ENCODE results near the gene SMG1.

The SMG1 gene

DNA sequence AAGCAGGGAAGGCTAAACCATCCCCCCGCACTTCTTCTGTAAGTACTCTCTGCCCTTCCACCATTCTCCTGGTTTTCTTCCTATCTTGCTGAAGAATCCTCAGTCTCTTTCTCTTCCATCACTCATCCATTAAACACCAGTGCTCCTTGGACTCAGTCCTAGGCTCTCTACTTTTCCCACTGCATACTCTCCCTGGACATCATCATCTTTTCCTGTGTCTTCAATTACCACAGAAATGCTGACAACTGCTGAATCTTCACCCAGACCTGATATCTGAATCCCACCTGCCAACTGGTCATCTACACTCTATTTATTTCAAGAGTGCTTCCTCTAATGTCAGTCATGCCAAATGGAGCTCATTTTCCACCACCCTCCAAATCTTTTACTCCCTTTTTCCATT is 71.0 kb downstream of the SMG1 start:
- no peak for DNase-seq (ENCODE audit: low read depth in 2 of 3, low spot score in 1 of 3)

DNA sequence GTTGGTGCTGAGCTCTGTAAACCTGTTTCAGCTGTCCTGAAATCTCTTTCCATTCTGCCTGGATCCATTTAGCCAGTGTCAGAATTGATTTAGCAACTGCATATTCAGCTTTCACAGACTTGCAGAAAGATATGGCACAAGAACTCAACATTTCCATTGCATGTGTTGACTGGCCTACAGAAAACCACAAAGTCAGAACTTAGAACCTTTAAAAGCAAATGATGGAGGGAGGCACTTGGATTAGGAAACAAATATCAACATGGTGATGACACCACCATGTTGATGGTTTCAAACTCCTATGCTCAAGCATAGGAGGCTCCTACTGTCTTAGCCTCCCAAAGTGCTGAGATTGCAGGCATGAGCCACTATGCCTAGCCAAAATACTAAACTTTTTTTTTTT is 72.5 kb downstream of the SMG1 start:
- DNase-seq (ENCODE audit: low read depth in 2 of 3, low spot score in 1 of 3): no peak

DNA sequence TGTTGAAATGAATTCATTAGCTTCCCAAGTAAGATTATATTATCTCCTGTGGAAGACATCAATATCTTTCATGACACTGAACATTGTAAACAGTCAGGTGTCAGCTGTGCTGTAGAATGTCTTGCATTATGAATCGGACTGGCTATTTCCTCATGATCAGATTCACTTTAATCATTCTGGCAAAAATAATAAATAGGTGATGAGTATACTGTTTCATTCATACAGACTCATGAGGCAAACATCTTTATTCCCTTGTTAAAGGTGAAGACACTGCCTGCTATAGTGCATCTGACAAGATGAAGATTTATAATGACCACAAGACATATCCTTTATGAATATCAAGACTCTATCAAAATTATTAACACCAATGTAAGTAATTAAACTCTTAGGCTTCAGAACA is 73.6 kb downstream of the SMG1 start:
- no peak for DNase-seq (ENCODE audit: low read depth in 2 of 3, low spot score in 1 of 3)

DNA sequence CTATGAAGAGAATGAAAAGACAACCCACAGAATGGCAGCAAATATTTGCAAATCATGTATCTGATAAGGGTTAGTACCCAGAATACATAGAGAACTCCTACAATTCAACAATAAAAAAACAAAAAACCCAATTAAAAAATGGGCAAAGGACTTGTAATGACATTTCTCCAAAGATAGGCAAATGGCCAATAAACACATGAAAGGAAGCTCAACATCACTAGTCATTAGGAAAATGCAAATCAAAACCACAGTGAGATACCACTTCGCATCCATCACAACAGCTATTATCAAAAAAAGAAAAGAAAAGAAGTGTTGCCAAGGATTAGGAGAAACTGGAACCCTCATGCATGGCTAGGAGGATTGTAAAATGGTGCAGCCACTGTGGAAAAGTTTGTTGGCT is 79.8 kb downstream of the SMG1 start:
- DNase-seq (ENCODE audit: low read depth in 2 of 3, low spot score in 1 of 3): no peak

DNA sequence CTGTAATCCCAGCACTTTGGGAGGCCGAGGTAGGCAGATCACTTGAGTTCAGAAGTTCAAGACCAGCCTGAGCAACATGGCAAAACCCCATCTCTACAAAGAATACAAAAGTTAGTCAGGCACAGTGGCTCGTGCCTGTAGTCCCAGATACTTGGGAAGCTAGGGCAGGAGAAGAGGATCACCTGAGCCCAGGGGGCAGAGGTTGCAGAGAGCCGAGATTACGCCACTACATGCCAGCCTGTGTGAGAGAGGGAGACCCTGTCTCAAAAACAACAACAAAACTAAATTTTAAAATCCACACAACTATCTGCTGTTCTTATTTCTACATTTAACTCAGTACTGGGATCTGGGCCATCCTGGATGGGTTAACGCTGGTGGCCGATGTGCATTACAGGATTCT is 83.6 kb downstream of the SMG1 start:
- no peak for DNase-seq (ENCODE audit: low read depth in 2 of 3, low spot score in 1 of 3)

DNA sequence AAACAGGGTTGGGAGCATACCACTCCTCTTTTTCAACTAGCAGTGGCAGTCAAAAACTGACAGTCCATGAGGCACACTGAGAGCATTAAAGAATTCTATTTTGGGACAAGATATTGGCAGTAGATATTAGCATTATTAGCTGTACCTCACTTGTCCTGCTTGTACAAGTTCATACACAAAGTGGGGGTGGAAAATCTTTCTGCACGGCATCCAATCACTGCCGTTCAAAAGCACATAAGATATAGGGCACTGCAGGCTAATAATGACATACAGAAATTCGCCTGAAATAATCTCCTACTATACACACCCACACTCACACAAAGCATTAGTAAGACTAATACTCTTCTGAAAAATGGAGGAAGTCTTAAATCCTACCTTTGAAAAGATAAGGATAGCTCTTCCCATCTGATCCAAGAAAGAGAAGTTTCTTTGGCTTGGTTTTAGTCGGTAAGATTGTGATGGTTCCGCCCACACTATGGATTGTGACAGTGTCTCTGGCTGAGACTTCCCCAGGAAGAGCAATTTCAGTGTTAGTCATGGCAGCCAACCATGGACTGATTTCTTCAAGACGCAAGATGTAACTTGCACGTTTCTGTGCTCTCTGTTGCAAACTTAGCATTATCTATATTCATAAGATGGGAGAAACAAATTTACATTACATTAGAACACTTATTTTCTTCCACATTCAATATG is 84.2 kb downstream of the SMG1 start:
- no peak for DNase-seq (ENCODE audit: low read depth in 2 of 3, low spot score in 1 of 3)

DNA sequence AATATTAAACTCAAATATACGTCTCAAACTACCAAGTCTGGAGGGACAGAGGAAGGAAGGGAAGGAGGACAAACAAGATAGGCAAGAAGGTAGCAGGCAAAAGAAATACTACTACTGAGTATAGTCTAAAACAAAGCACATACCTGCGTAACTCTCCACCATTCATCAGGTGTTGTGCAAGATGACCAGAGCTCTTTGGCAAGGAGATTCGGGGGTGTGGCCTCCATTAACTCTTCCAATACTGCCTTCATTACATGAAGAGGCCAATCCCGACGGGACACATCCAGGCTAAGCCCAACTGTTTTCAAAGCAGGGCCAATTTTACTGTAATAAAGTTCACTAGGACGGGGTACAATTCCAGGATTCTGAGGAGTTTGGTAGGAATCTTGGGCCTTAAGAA is 86.7 kb downstream of the SMG1 start:
- no peak for DNase-seq (ENCODE audit: low read depth in 2 of 3, low spot score in 1 of 3)

DNA sequence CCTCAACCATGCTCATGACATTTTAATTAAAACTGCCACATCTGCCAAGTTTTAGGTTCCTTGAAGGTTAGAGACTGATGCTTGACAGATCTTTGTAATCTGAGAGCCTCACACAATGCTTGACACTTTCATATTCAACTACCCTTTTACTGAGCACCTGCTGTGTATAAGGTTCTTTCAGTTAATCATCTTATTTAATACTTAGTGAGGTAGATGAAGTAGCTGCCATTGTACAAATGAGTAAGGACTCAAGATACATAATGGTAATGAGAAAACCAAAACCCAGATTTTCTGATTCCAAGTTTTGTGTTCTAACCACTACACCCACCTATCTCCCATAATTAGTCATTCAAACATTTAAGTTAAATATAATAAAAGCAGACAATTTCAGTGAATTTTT is 89.5 kb downstream of the SMG1 start:
- no peak for DNase-seq (ENCODE audit: low read depth in 2 of 3, low spot score in 1 of 3)

DNA sequence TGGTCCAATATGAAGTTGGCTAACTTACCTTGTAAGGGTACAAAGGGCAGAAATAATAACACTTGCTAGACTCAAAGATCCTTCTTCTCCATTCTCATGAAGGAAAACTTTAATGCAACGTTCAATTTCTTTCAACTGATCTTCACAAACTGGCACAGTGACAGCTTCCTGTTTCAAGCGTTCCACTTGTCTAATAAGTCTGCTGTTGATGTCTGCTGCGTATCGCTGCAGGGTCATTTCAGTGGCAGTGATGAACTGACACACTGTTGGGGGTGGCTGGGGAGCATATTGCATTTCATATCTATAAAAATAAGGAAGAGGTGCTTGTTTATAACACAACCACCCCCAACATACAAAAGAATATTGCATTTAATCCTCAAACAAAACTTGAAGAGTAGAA is 91.3 kb downstream of the SMG1 start:
- DNase-seq (ENCODE audit: low read depth in 2 of 3, low spot score in 1 of 3): no peak

DNA sequence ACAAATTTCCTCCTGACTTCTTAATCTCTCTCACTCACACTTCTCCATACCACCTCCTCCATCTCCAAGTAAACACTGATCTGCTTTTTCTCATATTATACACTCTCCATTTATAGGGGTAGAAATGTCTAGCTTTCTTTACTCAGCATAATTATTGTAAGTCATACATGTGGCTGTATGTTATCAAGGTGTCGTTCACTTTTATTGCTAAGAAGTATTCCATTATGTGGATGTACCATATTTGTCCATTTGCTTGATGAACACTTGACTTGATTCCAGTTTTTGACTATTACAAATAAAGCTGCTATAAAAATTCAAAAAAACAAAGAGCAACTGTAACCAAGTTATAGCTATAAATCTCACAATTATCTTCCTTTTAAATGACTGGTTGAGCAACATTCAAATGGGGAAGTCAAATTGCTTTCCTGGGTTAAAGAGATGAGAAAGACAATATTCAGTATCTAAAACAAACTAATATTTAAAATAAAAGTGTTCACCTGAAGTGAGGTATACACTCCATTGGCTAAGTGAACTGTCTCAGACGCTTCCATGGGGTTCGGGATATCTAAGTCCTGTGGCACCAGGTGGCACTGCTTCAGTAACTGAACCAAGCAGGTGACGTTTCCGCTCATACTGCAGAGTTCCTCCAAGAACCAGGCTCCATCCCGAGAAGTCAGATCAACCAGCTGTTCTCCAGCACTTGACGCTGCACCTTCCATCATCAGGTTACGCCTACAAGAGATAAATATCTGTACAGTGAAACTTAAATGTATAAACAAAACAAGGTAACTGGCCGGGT is 92.3 kb downstream of the SMG1 start:
- DNase-seq (ENCODE audit: low read depth in 2 of 3, low spot score in 1 of 3): no peak

DNA sequence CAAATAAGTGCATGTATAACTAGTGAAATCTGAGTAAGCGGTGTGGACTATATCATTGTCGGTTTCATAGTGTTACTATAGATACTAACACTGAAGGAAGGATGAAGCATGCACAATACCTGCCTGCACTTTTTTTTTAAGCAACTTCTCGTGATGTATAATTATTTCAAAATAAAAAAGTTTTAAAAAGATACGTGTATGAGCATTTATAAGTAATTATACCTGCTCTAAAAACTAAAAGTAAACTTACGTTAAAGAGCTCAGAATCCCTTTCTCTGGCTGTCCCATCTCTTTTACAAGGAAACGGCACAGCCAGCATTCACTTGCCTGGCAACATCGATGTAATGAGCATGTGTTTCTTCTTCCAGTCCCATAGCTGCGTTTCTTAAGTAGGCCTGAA is 93.6 kb downstream of the SMG1 start:
- no peak for DNase-seq (ENCODE audit: low read depth in 2 of 3, low spot score in 1 of 3)

DNA sequence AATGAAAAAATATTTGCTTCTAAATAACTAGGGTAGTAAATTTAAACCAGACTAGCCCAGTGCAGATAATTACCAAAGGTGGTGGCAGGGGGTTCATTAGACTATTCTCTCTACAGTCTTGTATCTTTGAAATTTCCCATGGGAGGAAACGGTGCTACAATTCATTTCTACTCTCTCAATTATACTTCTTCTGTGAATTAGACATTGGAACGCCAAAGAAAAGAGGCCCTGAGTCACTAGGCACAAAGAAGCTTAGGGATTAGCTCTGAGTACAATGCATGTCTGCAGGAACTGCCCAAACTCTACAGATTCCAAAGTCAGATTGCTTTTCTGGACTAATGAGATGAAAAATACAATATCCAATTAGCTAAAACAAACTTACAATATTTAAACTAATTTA is 94.2 kb downstream of the SMG1 start:
- no peak for DNase-seq (ENCODE audit: low read depth in 2 of 3, low spot score in 1 of 3)

DNA sequence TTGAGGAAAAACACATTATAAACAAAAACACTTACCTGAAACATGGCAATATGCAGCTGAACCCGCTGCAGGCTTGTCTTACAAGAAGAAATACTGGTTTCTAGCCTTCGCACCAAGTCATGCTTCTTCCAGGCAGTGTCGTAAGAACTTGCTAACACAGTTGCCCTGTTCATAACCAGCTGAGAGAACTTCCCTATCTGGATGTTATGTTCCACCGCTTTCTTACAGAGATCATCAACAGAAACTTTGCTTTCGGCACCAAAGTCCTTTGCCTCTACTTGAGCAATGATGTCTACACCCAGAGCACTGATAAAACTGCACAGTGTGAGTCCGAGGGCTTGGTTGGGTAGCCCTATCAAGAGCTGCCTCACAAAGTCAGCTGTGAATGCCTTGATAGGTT is 97.0 kb downstream of the SMG1 start:
- no peak for DNase-seq (ENCODE audit: low read depth in 2 of 3, low spot score in 1 of 3)

DNA sequence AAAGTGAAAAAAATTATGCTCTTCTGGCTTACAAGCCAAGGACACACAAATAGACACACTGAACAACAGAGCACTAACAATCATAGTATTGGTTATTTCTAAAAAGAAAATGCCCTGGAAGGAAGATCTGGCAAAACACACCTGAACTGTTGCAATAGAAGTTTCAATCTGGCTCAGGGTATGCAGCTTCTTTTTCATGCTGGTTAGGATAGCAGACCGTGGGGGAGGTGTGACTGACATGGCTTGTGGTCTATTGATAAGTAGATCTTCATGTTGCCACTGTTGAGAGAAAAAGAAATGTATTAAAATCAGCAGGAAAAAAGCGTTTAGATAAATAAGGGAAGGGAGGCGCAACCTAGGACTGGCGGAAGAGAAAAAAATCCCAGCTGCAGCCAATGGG is 98.3 kb downstream of the SMG1 start:
- no peak for DNase-seq (ENCODE audit: low read depth in 2 of 3, low spot score in 1 of 3)

DNA sequence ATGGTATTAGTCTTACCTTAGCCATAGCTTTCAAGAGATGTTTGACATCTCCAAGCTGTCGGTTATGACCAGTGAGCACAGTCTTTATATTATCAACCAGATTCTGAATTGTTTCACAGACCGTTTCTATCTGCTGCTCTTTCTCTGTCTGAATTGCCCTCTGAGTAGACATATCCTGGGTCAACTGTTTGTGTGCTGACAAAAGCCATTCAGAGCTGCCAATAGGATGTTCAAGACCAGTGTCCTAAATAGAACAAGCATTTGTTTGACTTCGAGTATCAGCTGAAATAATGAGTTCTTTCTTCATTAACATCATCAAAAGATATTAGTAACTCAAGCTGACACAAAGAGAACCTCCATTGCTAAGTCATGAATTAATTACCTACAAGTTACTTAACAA is 109.9 kb downstream of the SMG1 start:
- DNase-seq (ENCODE audit: low read depth in 2 of 3, low spot score in 1 of 3): no peak

DNA sequence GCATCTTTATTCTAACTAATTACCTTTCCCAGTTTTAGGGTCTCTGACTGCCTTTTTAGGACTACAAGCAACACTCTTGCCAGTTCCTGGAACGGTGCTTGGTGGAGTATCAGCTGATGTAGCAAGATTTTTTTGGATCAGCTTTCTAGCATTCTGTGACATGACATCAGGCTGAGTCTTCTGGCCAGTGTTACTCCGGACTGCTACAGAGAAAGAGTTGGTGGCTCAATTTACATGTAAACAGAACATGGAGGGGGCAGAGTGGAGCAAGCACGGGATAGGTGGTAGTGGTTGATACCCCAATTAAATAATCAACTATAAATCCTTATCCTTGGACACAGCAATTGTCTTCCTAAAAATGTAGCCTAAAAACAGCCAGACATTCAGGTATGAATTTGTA is 114.3 kb downstream of the SMG1 start:
- DNase-seq (ENCODE audit: low read depth in 2 of 3, low spot score in 1 of 3): no peak

DNA sequence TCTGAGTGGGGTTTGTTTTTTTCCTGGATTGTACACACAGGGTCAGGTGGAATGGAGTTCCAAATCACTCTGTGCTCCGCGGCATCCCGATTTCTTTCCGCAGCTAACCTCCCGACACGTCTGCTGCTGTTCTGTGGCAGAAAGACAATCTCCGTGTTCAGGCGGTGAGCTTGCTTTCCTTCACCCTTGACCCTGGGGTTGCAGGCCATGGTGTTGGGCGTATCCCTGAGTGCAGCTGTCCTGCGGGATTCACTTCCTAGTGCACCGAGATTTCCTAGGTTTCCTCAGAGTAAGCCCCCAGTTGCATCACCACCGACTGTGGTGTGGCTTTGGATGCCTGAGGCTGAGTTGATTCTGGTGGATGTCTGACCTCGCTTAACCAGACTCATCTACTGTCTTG is 117.0 kb downstream of the SMG1 start:
- no peak for DNase-seq (ENCODE audit: low read depth in 2 of 3, low spot score in 1 of 3)

DNA sequence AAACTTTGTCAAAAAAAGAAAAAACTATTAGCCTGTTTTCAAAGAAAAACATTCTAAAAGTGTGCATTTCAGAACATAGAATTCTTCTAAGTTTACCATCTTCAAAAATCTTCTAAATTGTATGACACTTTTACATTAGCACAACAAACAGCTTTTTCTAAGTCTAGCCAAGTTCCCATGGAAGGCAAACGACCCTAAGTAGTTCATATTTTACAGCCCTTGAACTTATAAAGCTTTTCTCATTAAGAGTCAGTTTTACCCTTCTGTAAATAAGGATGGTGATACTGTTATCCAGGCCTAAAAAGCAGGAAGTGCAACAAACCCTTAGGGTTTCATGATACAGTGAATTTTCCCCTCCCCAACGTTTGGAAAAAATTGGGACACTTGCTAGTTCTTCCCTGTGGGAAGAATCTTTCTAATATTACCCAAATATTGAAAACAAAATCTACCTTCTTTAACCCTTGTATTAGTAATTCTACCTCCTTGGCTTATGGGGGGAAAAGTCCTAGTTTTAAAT is 120.9 kb downstream of the SMG1 start:
- no peak for DNase-seq (ENCODE audit: low read depth in 2 of 3, low spot score in 1 of 3)

DNA sequence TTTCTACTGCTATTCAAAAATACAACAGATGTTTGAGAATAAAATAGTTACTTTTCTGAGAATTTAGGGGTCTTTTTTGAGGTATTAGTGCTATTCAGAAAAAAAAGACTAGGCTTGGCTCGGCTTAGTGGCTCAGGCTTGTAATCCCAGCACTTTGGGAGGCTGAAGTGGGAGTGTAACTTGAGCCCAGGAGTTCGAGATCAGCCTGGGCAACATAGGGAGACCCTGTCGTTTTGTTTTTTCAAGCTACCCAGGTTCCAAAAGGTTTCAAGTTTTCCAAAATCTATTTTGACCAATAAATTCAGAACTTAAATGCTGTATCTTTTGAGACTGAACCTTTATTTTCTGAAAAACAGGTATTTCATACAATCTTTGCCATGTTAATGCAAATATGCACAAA is 121.7 kb downstream of the SMG1 start:
- DNase-seq (ENCODE audit: low read depth in 2 of 3, low spot score in 1 of 3): no peak

DNA sequence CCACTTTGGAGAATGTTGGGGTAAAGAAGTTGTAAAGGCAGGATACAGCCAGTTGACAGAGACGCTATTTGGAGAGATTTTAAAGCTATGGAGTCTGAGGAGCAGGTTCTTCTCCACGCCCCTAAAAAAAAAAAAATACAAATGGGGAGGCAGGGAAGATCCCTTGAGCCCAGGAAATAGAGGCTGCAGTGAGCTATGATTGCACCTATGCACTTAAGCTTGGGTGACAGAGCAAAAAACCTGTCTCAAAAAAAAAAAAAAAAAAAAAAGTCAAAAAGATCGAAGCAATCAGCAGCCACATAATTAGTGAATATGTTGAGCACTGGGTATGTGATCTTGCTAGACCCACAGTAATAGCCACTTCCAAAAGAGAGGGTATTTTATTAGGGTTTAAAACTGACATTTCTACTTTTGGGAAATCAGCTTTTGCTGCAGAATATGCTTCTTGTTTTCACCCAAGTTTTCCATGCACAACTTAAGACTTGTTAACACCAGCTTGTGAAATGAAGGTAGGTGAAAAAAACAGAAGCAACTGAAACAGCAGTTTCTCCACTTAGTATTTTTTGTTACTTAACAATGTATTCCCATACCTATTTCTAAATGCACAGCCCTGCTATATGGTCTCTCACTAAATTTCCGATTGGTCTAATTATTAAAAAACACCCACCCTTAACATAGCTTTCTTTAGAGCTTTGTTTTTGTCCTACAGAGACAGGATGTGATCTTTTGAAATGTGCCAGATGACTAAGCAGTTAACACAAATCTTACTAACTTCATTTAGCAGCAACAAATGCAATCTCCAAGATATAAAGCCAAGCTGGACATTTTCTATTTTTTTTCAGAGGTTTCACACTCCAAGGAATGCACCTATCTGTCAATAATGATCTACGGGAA is 122.4 kb downstream of the SMG1 start:
- no peak for DNase-seq (ENCODE audit: low read depth in 2 of 3, low spot score in 1 of 3)

DNA sequence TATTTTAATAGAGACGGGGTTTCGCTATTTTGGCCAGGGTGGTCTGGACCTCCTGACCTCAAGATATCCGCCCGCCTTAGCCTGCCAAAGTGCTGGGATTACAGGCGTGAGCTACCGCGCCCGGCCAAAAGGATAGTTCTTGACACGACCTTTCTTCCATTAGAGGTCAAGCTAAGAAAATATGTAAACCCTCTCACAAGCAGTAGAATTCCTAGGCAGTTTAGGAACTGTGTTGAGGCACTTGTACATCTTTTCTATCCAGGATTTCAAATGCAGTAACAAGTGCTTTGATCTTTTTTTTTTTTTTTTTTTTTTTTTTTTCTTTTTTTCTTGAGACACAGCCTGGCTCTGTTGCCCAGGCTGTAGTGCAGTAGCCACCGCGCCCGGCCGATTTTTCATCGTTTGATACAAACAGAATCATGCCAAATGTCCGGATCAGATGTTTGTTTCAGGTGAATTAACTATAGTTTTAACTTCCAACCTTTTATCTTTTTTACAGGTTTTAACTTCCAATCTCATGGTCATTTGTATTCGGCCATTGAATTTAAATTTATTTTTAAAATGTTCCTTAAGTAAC is 123.4 kb downstream of the SMG1 start:
- no peak for DNase-seq (ENCODE audit: low read depth in 2 of 3, low spot score in 1 of 3)

Measured in stimulated activated CD4-positive, alpha-beta T cell treated with anti-CD3 and anti-CD28 coated beads, Interleukin-12 subunit alpha, Interleukin-12 subunit beta, amount 100 ng/mL, for 48 hours (primary cell).